ENCODE measurements around the gene PARM1. TPM values are rescaled to one million over a fixed set of nuclear protein-coding genes. Genes with fewer than 3 reads are reported as not detected.

The PARM1 gene
- total RNA-seq, 2 donors from 2014 or later = 94.5 to 113 TPM

DNA sequence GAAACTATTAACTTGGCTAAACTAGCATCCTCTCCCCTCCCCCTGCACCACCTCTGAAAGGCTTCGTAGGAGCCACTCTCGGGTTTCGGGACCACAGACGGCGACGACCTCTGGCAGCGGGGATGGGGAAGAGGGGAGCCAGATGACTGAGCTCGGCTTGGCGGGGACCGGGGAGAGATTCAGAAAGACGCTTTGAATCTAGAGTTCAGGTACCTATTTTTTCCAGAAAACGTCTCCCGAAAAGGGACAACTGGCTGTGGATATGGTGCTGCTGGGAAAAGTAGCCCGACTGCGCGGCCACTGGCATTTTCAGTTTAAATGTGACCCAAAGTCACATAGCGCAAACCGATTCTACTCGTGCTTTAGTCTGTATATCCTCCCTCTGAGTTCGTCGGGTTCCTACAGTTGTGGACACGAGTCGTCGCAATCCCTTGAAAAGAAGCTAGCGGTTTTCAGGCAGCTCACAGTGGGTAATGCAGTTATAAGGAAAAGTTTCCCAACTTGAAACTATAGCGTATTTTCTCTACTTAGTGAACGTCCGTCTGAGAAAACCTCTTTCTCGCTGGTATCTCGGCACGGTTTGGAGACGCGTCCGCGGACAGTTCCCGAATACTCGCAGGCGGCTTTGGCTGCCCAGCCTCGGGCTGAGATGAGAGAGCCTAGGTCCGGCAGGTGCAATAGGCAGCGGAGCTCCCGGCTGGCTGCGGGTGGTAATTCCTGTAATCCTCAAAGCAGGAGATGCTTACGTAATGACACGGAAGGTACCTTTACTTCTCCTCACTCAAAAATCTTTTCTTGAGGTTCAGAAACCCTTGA, 1.3 kb downstream of the PARM1 start:
- peak; percentile 81 for DNase-seq (ENCODE audit: low spot score)
- intact Hi-C loops (cut with DNase I) = loop anchor here (5.0 to 10.0 kb wide), 3 partner anchors 351 to 558 kb away; no protein-coding TSS in a partner anchor

DNA sequence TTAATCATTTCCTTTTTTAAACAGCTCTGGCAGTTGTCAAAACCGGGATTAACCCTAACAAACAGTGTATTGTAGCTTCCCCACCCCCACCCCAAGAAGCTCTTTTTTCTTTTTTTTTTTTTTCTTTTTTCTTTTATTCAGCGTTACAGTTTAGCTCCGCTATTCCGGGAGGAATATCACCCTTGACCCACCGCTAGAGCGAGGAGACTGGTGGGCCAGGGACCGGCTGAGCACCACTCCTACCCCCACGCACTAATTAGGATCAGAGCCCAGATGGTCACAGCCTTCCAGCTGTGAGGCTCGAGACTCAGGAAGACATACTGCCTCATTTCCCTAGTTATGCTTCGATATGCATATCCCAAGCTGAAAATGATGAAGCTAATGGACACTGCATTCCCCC, 2.0 kb downstream of the PARM1 start:
- intact Hi-C loops (cut with DNase I) = loop anchor here (5.0 to 10.0 kb wide), 3 partner anchors 350 to 557 kb away; no protein-coding TSS in a partner anchor
- DNase-seq (ENCODE audit: low spot score) = no peak

DNA sequence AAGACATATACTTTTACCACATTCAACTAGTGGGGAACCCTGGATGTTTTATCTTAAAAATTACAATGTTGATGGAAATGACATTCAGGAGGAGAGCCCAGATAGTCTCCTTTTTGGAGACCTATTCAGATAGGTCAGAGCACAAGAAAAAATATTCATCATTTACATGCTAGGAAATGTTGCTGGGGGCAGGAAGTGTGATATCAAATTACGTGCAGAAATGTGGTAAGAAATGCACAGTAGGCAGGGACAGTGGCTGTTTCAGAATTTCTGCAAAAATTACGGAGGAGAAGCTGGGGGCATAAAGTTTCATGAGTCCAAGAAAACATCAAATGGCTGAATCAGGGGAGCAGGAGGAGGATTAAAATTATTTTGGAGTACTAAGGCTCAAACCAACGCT, 8.2 kb downstream of the PARM1 start:
- intact Hi-C loops (cut with DNase I) = no loop called here
- no peak for DNase-seq (ENCODE audit: low spot score)

DNA sequence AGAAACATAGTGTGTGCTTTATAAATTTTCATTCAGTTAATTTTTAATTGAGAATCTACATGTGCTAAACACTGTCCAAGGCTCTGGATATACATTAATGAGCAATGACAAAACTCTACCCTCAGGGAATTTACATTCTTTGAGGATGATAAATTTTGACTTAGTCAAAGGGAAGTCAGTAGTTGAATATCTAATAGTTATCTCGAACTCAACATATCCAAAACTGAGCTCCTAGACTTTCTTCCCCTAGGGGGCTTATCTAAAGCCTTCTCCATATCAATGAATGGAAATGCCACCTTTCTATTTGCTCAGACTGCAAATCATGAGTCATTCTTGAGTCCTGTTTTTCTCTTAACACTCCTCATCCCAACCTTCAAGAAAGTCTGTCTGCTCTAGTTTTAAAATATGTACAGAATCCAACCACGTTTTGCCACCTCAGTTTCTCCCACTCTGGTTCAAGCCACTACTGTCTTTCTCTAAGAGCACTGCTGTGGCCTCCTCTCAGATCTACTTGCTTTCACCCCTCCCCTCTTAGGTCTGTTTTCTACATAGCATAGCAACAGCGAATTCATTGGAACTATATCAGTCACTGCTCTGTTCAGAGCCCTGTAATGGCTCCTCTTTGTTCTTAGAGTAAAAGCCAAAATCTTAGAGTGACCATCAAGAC, 9.5 kb downstream of the PARM1 start:
- intact Hi-C loops (cut with DNase I) = no loop called here

DNA sequence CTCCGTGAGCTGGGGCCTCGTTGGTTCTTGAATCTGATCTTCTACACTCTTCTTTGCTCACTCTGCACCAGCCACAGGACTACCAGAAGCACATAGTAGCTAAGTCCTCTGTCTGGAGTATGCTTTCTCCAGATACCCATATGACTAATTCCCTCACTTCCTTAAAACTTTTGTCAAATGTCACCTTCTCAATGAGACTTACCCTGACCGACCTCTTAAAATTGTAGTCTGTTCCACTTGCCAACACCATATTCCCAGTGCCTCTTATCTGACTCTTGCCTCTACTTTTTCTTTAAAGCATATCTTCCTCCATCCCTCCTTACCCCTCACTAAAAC, 10.0 kb downstream of the PARM1 start:
- intact Hi-C loops (cut with DNase I) = no loop called here

More for the DNA sequence above, 9.5 kb downstream of the PARM1 start:
- DNase-seq (ENCODE audit: low spot score) = no peak

DNA sequence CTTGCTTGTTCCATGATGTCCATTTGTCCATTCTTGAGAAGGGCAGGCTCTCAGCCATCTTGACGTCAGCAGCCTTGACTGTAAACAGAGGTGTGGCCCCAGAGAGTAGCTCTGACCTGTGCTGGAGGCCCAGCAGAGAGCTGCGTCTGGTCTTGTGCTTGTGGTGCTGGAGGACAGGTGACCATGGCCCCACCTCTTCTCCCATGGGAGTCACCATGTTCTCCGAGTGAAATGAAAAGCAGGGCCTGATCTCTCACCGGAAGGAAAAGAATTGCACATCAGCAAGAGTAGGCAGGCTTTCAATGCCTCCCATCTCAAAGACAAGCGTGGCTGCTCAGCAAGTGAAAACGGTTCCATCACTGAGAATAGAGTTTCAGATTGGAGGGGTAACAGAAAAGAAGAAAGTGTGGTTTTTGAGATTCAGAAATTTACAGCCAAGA, 11.5 kb downstream of the PARM1 start:
- intact Hi-C loops (cut with DNase I) = no loop called here
- no peak for DNase-seq (ENCODE audit: low spot score)

More for the DNA sequence above, 10.0 kb downstream of the PARM1 start:
- DNase-seq (ENCODE audit: low spot score) = no peak

DNA sequence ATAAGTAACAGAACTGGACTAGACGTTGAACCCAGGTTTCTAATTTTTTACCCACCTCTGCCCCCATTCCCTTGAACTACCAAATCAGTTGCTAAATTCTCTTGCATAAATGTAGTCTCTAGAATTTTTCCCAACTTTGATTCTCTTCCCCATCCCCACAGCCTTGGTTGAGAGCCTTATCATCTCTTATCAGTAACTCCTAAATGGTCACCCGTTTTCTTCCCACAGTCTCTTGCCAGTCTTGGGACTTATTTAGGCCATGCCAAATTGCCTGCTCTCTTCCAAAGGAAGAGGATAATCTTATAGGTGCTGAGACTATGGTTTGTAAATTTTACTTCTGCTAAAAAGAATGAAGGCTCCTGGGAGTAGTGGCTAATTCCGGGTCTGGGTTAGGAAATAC, 13.3 kb downstream of the PARM1 start:
- intact Hi-C loops (cut with DNase I) = no loop called here
- DNase-seq (ENCODE audit: low spot score) = no peak

DNA sequence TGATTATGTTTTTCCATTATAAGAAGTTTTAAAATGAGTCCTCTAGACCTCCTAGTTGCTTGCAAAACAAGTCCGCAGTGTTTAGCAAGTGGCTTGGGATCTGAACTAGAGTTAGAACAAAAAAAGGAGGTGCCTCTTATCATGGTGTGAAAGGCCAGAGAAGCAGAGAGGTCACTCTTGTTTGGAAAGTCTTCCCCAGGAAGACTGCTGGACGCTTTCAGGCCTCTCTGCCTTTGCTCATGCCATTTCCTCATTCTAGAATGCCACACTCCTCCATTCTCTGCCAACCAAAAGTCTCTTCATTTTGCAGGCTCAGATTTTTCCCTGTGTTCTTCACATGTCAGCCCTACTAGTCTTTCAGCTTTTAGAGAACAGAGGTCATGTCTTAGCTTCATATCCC, 14.9 kb downstream of the PARM1 start:
- intact Hi-C loops (cut with DNase I) = no loop called here
- DNase-seq (ENCODE audit: low spot score) = no peak

DNA sequence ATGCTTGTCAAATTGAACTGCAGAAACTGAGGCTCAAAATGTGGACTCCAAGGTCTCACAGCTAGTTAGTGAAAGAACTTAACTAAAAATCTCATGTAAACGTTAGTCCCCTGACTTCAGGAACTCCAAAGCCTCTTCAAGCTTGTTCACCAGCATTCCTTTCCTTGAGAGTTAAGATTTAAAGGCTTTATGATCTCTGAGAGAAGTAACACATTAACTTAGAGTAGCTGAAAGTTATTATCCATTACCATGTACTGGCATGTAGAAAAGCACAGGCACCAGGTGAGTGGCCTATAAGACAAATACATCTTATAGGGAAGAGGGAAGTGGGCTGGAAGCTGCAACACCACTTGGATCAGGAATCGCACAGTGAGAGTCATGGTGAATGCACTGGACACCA, 15.3 kb downstream of the PARM1 start:
- intact Hi-C loops (cut with DNase I) = no loop called here
- DNase-seq (ENCODE audit: low spot score) = no peak

DNA sequence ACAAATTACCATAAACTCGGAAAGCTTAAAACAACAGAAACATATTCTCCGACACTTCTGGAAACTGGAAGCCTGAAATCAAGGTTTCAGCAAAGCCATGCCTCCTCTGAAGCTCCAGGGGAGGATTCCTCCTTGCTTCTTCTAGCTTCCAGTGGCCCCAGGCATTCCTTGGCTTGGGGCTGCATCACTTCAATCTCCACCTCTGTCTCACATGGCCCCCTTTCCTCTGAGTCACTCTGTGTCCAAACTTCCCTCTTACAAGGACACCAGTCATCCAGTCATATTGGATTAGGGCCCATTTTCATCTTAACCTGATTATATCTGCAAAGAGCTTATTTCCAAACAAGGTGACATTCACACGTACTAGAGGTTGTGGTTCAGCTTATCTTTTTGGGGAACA, 17.3 kb downstream of the PARM1 start:
- DNase-seq (ENCODE audit: low spot score) = no peak
- intact Hi-C loops (cut with DNase I) = no loop called here

DNA sequence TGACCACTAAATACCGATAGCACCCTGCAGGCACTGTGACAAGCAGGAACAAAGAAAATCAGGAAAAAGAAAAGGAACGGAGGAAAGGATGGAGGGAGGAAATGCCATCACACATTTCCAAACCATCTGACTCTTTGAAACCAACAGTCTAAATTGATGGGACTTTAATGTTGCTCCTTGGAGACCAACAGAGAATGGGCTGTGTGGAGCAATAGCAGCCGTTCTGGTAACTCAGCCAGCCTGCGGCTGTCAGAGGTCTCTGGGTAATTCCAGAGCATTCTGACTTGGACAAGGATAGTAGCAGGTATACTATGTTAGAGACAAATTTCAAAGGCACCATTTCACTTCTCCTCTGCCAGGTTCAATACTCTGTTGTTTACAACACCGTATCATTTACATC, 18.0 kb downstream of the PARM1 start:
- DNase-seq (ENCODE audit: low spot score) = no peak
- intact Hi-C loops (cut with DNase I) = no loop called here

DNA sequence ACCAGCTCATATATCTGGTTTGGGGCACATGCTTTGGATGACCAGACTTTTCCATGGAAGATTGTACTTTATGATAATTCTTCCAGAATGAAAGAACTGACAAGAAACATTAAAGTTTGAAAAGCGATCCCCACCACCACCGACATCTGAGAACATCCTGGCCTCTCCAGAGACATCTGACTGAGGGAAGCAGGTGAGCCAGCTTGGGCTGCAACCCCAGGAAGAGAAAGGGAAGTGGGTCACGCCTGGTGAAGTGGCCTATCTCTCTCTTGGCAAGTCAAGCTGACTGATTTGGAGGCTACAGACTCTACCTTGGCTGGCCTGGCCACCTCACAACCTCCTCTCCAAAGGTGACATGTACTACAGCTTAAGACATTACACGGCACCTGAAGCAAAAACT, 20.7 kb downstream of the PARM1 start:
- intact Hi-C loops (cut with DNase I) = no loop called here
- DNase-seq (ENCODE audit: low spot score) = no peak

DNA sequence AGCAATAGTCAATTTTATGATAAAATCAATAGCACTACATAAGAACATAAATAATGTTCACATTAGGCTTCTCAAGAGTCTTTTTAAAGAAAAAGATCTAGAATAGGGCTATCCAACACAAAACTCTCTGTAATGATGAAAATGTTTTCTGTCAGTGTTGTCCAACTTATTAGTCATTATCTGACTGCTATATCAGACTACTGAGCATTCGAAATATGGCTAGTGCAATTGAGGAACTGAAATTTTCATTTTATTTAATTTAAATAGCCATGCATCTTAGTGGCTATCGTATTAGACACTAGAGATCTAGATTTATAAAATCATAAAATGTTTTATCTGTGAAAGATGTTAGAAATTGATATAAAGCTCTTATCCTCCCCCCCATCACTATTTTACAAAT, 26.0 kb downstream of the PARM1 start:
- no peak for DNase-seq (ENCODE audit: low spot score)
- intact Hi-C loops (cut with DNase I) = no loop called here

DNA sequence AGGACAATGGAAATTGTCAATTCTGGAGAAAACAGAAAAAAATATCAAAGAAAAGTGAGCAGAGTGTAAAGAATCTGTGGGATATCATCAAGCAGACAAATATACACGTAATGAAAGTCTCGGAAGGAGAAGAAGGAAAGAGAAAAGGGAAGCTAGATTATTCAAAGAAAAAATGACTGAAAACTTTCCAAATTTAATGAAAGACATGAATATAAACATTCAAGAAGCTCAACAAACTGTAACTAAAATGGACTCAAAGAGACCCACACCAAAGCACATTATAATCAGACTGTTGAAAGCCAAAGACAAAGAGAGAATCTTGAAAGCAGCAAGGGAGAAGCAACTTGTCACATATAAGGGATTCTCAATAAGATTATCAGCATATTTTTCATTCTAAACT, 28.3 kb downstream of the PARM1 start:
- no peak for DNase-seq (ENCODE audit: low spot score)
- intact Hi-C loops (cut with DNase I) = no loop called here

DNA sequence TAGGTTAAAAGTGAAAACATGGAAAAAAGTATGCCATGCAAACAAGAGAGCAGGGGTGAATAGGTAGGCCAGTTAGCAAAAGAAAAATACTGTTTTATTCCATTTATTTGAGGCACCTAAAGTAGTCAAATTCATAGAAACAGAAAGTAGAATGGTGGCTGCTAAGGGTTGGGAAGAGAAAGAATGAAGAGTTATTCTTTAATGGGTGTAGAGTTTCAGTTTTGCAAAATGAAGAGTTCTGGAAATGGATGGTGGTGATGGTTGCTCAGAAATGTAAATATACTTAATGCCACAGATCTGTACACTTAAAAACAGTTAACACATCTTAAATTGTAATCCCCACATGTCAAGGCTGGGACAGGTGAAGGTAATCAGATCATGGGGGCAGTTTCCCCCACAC, 29.7 kb downstream of the PARM1 start:
- no peak for DNase-seq (ENCODE audit: low spot score)
- intact Hi-C loops (cut with DNase I) = no loop called here

DNA sequence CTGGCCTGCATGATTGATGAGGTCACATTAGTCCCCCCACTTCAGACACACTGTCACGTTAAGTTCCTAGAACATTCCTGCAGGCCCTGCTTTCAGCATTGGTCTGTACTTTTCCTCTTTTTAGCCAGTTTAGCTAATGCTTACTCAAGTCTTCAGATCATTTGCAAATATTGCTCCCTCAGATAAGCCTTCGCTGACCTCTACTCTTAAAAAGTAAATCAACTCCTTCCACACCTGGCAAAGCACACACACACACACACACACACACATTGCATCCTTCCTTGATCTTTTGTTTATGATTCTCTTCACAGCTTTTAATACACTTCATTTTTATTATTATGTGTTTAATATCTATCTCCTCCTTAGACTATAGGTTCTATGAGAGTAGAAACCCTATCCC, 31.4 kb downstream of the PARM1 start:
- DNase-seq (ENCODE audit: low spot score) = no peak
- intact Hi-C loops (cut with DNase I) = no loop called here

DNA sequence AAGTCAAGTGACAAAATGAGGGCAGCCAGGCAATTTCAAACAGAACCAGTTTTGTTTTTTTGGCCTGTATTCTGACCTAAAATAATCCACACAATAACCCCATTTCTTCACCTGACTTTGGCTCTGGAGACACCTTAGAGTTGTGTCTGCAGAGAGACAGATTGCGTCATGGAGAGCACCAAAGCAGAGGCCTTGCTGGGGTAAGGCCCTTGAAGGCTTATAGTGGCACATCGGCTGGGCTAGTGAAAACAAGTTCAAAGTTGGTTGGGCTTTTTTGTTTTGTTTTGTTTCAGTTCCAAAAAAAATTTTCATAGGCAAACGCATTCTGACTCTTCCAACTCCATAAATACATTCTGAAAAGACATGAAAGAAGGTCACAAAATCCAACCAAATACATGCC, 34.4 kb downstream of the PARM1 start:
- no peak for DNase-seq (ENCODE audit: low spot score)
- intact Hi-C loops (cut with DNase I) = no loop called here

DNA sequence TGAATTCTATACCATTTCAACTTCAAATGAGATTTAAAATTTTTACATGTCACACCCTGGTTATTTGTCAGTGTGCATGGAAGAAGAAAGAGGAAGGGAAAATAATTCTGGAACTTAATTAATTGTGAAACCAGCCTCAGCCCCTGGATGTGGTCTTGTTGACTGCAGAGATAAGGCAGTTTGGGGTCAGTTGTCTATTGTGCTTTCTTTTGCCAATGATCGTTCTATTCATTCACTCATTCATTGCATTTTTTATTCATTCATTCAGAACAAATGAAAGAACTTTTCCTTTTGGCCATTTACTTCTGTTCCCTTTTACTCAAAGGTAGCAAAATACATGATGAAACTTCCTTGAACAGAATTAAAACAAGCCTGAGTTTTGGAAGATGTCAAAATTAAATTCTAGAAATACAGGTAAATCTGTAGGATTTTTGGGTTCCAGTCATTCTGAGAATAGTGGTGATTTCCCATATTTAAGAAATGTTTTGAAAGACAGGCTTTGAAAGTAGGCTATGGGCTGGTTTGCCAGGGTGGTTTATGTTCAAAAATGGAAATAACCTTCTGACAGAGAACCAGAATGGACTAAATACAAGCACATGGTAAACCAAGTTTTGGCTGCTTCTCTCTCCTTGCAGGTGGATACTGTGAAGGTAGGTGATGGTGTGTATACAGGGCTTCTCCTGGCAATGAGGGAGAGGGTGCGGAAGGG, 35.7 kb downstream of the PARM1 start:
- intact Hi-C loops (cut with DNase I) = no loop called here
- DNase-seq (ENCODE audit: low spot score) = no peak

DNA sequence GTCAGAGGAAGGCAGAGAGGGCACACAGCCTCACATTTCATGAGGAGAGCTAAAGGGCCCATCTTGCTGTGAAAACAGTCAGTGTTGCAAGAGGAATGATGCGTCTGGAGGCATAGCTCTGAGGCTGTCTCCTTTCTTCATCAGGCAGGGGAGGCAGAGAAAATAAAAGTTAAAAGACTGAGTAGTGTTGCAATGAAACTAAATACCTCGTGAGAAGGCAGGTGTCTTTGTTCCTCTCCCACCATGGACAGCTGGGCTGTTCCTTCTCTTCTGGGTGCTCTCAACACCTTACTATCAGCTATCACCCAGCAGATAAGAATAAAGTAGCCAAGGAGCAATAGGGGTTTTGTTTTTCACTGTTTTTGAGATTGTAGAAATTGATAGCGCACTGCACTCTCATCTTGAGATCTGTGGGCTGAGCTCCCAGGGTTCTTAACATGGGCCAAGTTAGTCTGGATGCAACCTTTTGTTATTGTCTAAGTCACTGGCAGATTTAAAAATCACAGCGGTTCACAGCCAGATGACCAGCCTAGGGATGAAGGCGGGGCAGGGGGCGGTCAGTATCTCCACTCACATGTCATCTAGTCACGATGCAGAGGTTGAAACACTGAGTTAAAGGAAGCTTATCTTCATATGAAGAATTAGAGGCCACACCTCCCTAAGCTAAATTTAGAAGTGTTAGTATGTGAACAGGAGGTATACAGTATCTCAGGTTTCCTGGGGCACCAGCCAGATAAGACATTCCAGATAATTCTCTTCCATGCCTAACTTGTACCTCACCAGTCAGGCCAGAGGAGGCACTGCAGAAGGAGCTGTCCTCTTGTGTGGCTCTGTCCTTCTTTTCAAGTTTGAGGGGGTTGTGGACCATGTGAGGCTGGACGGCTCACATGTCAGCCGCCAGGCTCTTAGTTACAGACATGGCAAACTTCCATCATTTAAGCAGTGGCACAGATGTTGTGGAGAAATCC, 36.9 kb downstream of the PARM1 start:
- no peak for DNase-seq (ENCODE audit: low spot score)
- intact Hi-C loops (cut with DNase I) = loop anchor here in 1 of 2 donors (10.0 kb wide), 1 partner anchor 225 kb away; no protein-coding TSS in a partner anchor
